Common myeloid progenitor, CD34-positive (primary cell): ENCODE data around the gene SLC6A8.
"Not testable (repeated sequence)": the region's sequence is repeated elsewhere in the genome, so short reads cannot be mapped to it uniquely, and the experiment has no call there.

Experiments
- CTCF ChIA-PET: fragments of 350-600 bp; sonication (Branson Sonifier 250); formaldehyde crosslinking; loops from one replicate; lab custom pipeline; 2021; ENCODE audit warnings: antibody characterized with exemption; lab: Charles Lee
- POLR2A ChIA-PET: fragments of 350-600 bp; sonication (Branson Sonifier 250); formaldehyde crosslinking; loops from one replicate; lab custom pipeline; 2021; ENCODE audit warnings: antibody characterized with exemption; lab: Charles Lee
- DNase-seq, 3 donors: peaks; one replicate each; pipeline versions ENCODE4 v3.0.0 to v3.0.0-alpha.2; 2013
- H3K27ac ChIP-seq, 2 experiments: 1 replicate in 1 of 2; 2 replicates in 1 of 2; pipeline ENCODE4 v1.7.0; 2013; ENCODE audit warnings: inconsistent platforms in 2 of 2, low read length in 2 of 2, mild to moderate bottlenecking in 2 of 2, low read depth in 1 of 2, moderate library complexity in 1 of 2; ENCODE audit not compliant: severe bottlenecking in 2 of 2, insufficient read depth in 1 of 2, poor library complexity in 1 of 2
- H3K27me3 ChIP-seq, 5 experiments: replicated peaks in 2 of 5; 1 replicate in 3 of 5; 2 replicates in 2 of 5; pipeline versions ENCODE4 v1.6.1 to v1.7.0; 2013; ENCODE audit warnings: low read length in 4 of 5, mild to moderate bottlenecking in 2 of 5, moderate library complexity in 2 of 5, inconsistent platforms in 1 of 5; ENCODE audit not compliant: insufficient read depth in 5 of 5, control insufficient read depth in 4 of 5
- H3K36me3 ChIP-seq, 4 experiments: 1 replicate in 2 of 4; 2 replicates in 2 of 4; pipeline versions ENCODE4 v1.6.1 to v1.7.0; 2013; ENCODE audit warnings: low read length in 3 of 4, control low read depth in 1 of 4, mild to moderate bottlenecking in 1 of 4; ENCODE audit not compliant: control insufficient read depth in 4 of 4, insufficient read depth in 4 of 4
- H3K4me1 ChIP-seq, 4 experiments: 1 replicate in 3 of 4; 2 replicates in 1 of 4; pipeline versions ENCODE4 v1.6.1 to v1.7.1; 2013; ENCODE audit warnings: low read length in 3 of 4, mild to moderate bottlenecking in 3 of 4, control low read depth in 1 of 4, inconsistent platforms in 1 of 4, moderate library complexity in 1 of 4; ENCODE audit not compliant: control insufficient read depth in 4 of 4, insufficient read depth in 4 of 4; ENCODE audit errors: control extremely low read depth in 1 of 4
- H3K4me3 ChIP-seq, 7 experiments: 1 replicate in 4 of 7; 2 replicates in 3 of 7; pipeline versions ENCODE4 v1.5.1 to v1.7.0; 2013; ENCODE audit warnings: mild to moderate bottlenecking in 7 of 7, low read length in 6 of 7, moderate library complexity in 6 of 7, inconsistent platforms in 2 of 7, low read depth in 2 of 7, control low read depth in 1 of 7; ENCODE audit not compliant: insufficient read depth in 4 of 7, control insufficient read depth in 1 of 7; ENCODE audit errors: extremely low read depth in 1 of 7
- H3K9me3 ChIP-seq, 5 experiments: 1 replicate in 4 of 5; 2 replicates in 1 of 5; pipeline versions ENCODE4 v1.6.1 to v1.7.1; 2013; ENCODE audit warnings: low read length in 4 of 5, mild to moderate bottlenecking in 2 of 5, inconsistent platforms in 1 of 5, low read depth in 1 of 5, moderate library complexity in 1 of 5; ENCODE audit not compliant: control insufficient read depth in 4 of 5, insufficient read depth in 2 of 5; ENCODE audit errors: control extremely low read depth in 1 of 5
- WGBS: methylation state at CpG from one replicate; pipeline ENCODE4 v1.1.5; 2013; ENCODE audit not compliant: insufficient coverage; 5-methylcytosine and 5-hydroxymethylcytosine counted together

The SLC6A8 gene

GRCh38 chrX:153726286-153727122 lies 38.8 kb downstream of the SLC6A8 start:
- DNase-seq: peak; percentile 27 to 59 (median 59)
- 51% methylated on average over 35 of the region's 35 CpGs for WGBS
- Histone ChIP-seq H3K9me3 (peaks cover 0 to 10% (median 2%) of the 10 kb centered on the region in 5 experiments), H3K4me1 (peaks cover 3 to 48% (median 43%) of the 10 kb centered on the region in 4 experiments), H3K36me3 (peaks cover 0 to 4% (median 1%) of the 10 kb centered on the region in 4 experiments), H3K27me3 (peaks cover 0 to 13% (median 0%) of the 10 kb centered on the region in 5 experiments), H3K4me3 (peak overlapping the region in 5 of 7 experiments; percentile 15 to 58 (median 43)), H3K27ac (peak overlapping the region in 1 of 2 experiments; percentile 43)
- POLR2A ChIA-PET: no interaction called here
- CTCF ChIA-PET: interaction anchor here (1.3 to 1.4 kb wide), 4 partner anchors 8 to 200 kb away, joined by 3 to 6 read pairs (median 3); no protein-coding TSS in a partner anchor

GRCh38 chrX:153727123-153727931 lies 39.6 kb downstream of the SLC6A8 start:
- H3K27me3 ChIP-seq: peaks cover 0 to 13% (median 0%) of the 10 kb centered on the region in 5 experiments
- peak overlapping the region in 1 of 2 experiments; percentile 43 for H3K27ac ChIP-seq
- H3K4me1 ChIP-seq: peaks cover 3 to 42% (median 39%) of the 10 kb centered on the region in 4 experiments
- ChIA-PET CTCF (interaction anchor here (1.3 to 2.0 kb wide), 4 partner anchors 8 to 28 kb away, joined by 3 to 6 read pairs (median 4); no protein-coding TSS in a partner anchor), POLR2A (no interaction called here)
- H3K4me3 ChIP-seq: peak overlapping the region in 3 of 7 experiments; percentile 13 to 58 (median 50)
- H3K9me3 ChIP-seq: peaks cover 0 to 16% (median 2%) of the 10 kb centered on the region in 5 experiments
- DNase-seq: no peak
- 80% methylated on average over 19 of the region's 23 CpGs for WGBS
- H3K36me3 ChIP-seq: peaks cover 0 to 2% (median 0%) of the 10 kb centered on the region in 4 experiments

GRCh38 chrX:153728095-153728494 lies 40.4 kb downstream of the SLC6A8 start:
- peaks cover 0 to 20% (median 2%) of the 10 kb centered on the region in 5 experiments for H3K9me3 ChIP-seq
- no peak overlapping the region for H3K4me3 ChIP-seq
- no peak for DNase-seq
- peaks cover 0 to 34% (median 33%) of the 10 kb centered on the region in 4 experiments for H3K4me1 ChIP-seq
- CTCF ChIA-PET: interaction anchor here (0.6 to 2.0 kb wide), 5 partner anchors 10 to 27 kb away, joined by 3 to 5 read pairs (median 3); no protein-coding TSS in a partner anchor
- peaks cover 0 to 13% (median 0%) of the 10 kb centered on the region in 5 experiments for H3K27me3 ChIP-seq
- H3K27ac ChIP-seq: no peak overlapping the region
- POLR2A ChIA-PET: no interaction called here
- WGBS: 88% methylated on average over 5 of the region's 6 CpGs
- peaks cover 0 to 2% (median 0%) of the 10 kb centered on the region in 4 experiments for H3K36me3 ChIP-seq

GRCh38 chrX:153728951-153729631 lies 41.4 kb downstream of the SLC6A8 start:
- Histone ChIP-seq H3K9me3 (peaks cover 0 to 15% (median 2%) of the 10 kb centered on the region in 5 experiments), H3K36me3 (peaks cover 0 to 2% (median 0%) of the 10 kb centered on the region in 4 experiments), H3K27ac (no peak overlapping the region), H3K4me3 (no peak overlapping the region), H3K4me1 (peaks cover 0 to 33% (median 31%) of the 10 kb centered on the region in 4 experiments), H3K27me3 (peaks cover 0 to 5% (median 0%) of the 10 kb centered on the region in 5 experiments)
- ChIA-PET POLR2A (interaction anchor here (0.7 kb wide), 1 partner anchor 189 kb away, joined by 3 read pairs; no protein-coding TSS in a partner anchor), CTCF (interaction anchor here (1.2 to 2.0 kb wide), 2 partner anchors 20 to 22 kb away, joined by 3 to 5 read pairs; no protein-coding TSS in a partner anchor)
- 98% methylated on average over 18 of the region's 23 CpGs for WGBS
- no peak for DNase-seq

GRCh38 chrX:153730115-153730514 lies 42.4 kb downstream of the SLC6A8 start:
- CTCF ChIA-PET, POLR2A ChIA-PET: not testable (repeated sequence)
- WGBS: 92% methylated on average over 23 of the region's 23 CpGs

GRCh38 chrX:153731117-153731844 lies 43.6 kb downstream of the SLC6A8 start:
- ChIA-PET CTCF (no interaction called here), POLR2A (no interaction called here)
- Histone ChIP-seq H3K4me1 (peaks cover 0 to 17% (median 15%) of the 10 kb centered on the region in 4 experiments), H3K4me3 (no peak overlapping the region), H3K9me3 (peaks cover 0 to 12% (median 0%) of the 10 kb centered on the region in 5 experiments), H3K27me3 (peaks cover 0 to 5% (median 0%) of the 10 kb centered on the region in 5 experiments), H3K36me3 (peaks cover 0 to 2% (median 0%) of the 10 kb centered on the region in 4 experiments), H3K27ac (no peak overlapping the region)
- DNase-seq: no peak
- WGBS: 94% methylated on average over 3 of the region's 6 CpGs

More at GRCh38 chrX:153730115-153730514, 42.4 kb downstream of the SLC6A8 start:
- H3K36me3 ChIP-seq, H3K4me3 ChIP-seq, H3K27ac ChIP-seq, H3K27me3 ChIP-seq, DNase-seq: not testable (repeated sequence)
- peaks cover 0 to 12% (median 2%) of the 10 kb centered on the region in 5 experiments for H3K9me3 ChIP-seq
- H3K4me1 ChIP-seq: peaks cover 0 to 29% (median 27%) of the 10 kb centered on the region in 4 experiments
